ENCODE data around the gene CCDC192.

Gene CCDC192

DNA sequence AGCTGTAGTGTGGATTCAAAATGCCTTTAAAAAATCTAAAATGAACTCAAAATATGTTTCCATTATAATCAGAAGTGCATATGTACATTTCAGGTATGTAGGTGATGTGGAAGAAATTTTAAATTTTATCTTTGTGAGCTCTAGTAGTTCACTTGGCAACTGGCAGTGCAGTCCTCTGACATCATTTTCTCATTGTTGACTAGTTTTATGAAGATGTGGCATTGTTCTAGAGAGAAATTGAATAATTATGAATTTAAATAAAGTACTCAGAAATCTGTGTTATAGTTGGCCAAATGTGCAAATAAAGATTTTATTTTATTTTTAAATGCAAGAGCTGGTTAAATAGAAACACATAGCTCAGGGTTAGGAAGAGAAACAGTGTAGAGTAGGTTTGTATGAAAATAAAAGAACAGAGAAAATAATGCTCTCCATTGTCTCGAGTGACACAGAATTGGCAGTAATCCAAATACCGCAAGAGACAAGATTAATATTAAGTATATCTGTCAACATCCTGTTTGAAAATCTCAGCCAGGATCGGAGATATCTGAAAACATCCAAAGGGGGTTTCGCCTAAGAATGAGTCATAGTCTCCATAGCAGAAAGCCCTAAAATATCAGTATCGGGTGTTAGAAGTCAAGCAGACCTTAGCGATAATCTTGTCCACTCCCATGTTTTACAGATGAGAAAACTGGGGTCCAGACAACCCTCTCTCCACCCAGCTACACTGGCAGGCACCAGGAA, 189.4 kb downstream of the CCDC192 start:
- DNase-seq, result peak; percentile 55

DNA sequence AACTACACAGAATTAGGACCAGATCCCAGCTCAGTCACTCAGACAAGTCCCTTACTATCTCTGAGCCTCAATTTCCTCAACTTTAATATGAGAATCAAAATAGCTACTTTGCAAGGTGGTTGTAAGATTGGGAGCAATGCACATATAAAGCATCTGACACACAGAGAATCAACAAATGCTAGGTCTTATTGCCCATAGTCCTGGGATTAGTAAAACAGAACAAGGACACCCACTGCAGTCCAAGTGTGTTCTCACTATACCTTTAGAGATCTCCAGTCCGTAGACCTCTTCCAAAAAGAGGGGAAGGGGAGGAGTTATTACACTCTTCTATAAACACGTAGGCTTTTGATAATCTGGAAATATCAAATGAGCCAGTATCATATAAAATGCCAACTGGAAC, 190.0 kb downstream of the CCDC192 start:
- no peak for DNase-seq

DNA sequence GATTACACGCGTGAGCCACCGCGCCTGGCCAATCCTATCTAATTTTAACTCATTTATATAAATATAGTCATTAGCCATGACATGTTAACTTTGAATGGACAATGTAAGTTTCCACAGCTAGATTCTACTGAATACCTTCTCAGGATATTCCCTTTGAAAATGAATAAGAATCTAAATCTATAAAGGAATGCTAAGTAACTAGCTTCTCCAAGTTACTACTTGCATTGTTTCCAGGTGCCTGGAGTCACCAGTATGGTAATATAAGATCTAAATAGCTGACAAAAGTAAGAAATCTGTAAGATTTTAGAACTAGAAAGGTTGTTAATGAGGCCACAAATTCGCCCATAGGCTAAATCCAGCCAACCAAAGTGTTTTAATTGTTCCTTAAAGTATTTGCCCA, 191.3 kb downstream of the CCDC192 start:
- DNase-seq, result no peak

DNA sequence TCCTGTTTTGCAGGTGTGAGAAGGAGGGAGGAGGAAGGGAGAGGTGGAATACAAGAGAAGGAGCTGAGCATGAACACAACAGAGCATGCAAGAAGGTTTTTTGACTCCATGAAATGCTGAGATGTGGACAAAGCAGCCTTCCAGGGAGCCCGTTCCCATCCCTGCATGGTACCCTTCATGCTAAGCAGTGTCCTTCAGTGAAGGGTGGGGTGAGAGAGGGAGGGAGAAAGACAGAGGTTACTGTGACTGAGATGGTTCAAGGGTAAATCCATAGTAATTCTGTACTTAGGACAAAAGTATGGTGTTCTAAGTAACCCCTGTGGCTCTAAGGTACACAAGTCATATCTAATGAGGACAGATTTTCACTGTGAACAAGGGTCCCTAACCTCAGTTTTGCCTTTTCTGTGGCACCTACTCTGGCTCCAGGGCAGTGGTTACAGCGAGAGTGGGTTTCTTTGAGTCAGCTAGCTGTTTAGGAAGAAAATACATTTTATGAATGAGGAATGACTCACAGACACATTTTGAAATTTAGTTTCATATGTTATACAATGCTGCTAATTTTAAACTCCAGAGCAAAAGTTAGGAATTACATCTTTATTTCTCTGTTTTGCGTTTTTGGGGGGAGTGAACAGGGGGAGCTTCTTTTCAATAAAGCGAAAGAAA, 195.5 kb downstream of the CCDC192 start:
- no peak for DNase-seq

DNA sequence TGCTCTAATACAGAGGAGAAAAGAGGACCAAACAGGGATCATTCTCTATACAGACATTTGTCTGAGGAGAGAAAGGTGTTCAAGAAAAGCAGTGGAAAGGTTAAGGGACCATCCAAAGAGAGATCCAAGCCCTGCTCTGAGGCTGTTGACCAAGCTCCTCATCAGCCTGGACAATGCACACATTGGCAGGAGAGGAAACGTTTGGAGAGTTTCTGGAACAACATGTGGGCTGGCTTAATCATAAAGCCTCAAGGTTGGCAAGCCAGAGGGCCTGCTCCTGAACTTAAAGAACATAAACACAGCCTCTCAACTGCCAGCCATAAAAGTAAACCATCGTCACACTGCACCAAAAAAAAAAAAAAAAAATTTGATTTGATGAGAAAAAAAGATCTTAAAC, 196.0 kb downstream of the CCDC192 start:
- DNase-seq, result no peak

DNA sequence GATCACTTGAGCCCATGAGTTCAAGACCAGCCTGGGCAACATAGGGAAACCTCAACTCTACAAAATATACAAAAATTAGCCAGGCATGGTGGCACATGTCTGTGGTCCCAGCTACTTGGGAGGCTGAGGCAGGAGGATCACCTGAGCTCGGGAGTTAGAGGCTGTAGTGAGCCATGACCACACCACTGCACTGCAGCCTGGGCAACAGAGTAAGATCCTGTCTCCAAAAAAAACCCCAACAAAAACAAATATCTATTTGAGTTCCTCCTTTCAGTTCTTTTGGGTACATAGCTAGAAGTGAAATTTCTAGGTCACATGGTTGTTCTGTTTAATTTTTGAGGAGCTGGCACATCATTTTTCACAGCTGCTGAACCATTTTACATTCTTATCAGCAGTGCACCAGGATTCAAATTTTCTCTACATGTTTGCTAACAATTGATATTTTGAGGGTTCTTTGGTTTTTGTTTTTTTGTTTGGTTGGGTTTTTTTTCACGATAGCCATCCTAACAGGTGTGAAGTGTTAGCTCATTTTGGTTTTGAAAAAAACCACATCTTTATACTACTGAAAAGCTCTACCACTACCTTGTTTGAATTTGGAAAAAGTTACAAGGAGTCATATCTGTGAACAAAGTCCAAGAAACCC, 203.5 kb downstream of the CCDC192 start:
- no peak for DNase-seq

DNA sequence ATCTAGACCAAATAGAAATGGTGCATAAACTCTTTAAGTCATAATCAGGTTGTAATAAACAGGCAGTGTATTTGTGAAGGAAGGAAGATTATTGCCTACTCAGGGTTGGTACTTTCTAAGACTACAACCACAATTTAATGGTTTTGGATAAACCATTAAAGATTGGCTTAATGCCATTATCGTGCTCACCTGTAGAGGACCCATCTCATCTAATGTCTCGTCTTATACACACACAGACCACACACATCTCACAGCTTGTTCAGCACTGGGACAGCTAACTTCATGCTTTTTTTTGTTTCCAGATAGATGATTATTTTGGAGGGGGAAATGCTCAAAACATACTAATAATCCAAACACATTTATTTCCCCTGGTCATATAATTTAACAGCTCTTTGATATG, 204.7 kb downstream of the CCDC192 start:
- no peak for DNase-seq

DNA sequence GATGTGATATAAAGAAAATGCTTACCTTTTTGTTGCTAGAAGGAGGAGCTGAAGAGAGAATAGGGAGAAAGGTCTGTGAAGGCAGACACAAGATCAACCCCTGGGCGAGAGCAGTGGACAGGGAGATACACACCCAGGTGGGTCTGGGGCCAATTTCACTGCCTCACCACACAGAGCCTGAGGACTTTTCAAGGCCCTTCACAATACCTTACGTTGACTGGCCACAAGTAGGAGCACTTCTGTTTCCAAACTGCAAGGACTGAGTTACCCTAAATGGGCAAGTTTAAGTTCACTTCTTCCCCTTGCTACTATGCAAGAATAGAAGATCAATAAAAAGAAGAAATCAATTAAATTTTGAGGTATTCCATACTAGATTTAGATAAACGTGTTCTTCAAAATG, 205.9 kb downstream of the CCDC192 start:
- peak; percentile 24 for DNase-seq

DNA sequence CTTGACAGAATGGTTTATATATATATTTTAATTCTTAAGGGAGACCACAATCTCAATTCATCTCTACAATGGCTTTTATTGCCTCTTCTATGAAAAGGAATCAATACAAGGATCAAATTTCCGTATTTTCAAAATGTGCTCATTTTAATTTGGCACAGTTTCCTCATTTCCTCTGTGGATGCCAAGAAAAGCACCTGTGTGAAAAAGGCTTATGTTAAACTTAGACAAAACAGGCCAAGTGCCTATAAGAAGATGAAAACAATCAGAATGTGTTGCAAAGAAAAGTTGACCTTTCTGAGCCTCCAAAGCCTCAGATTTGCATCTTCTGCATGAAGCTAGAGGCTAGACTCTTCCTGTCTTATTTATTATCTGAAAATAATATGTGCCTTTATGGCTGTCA, 206.6 kb downstream of the CCDC192 start:
- no peak for DNase-seq

DNA sequence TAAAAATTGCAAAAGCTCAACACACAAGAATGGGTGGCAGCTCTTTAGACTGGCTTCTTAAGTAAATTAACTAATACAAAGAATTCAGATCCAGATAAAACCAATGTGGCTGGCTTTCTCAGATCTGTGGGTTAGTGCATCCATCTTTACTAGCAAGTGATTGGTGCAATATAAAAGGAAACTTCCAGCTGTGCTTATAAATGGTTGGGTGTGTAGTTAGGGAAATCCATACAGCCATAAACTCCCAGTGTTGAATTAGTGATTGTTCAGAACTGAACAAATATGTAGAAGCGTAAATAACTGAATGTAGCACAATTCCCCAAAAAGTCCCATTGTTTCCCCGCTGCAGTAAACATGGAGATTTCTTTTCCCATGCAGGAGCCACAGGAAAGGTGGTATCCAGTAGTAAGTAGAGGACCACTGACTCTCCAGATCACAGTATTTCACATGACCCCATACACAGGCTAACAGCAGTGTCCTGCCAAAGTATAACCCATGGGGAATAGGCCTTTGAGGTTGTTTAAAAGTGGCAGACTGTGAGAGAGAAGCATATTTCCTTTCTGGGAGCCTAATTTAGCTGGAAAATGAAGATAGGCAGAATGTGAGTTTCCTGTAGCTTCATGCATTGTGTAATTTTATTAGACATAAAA, 207.2 kb downstream of the CCDC192 start:
- DNase-seq, result no peak

DNA sequence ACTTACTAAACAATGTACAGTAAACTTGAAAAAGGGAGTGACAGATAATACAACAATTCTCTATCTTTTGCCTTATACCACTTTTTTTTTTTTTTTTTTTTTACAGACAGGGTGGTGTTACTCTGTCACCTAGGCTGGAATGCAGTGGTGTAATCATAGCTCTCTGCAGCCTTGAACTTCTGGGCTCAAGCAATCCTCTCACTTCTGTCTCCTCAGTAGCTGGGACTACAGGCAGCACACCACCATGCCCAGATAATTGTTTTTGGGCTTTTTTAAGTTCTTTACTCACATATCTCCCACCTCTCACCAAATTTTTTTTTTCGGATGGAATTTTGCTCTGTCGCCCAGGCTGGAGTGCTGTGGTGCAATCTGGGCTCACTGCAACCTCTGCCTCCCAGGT, 208.4 kb downstream of the CCDC192 start:
- no peak for DNase-seq

DNA sequence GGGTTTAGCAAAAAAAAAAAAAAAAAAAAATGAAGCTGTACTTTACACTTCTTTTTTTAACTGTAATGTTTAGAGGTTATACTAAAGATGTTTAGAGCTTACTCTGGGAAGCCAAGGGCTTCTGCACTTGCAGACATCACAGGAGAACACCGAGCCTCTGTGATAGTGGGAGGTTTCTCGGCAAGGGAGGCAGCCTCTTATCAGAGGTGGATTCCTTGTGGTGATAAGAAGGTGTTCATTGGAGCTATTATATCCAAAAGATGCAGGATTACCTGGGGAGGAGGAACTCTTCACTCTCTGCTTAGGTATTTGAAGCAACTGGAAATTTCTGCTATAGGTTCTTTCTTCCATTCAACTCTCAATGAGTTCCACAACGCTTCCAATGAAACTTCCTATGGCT, 209.2 kb downstream of the CCDC192 start:
- no peak for DNase-seq

DNA sequence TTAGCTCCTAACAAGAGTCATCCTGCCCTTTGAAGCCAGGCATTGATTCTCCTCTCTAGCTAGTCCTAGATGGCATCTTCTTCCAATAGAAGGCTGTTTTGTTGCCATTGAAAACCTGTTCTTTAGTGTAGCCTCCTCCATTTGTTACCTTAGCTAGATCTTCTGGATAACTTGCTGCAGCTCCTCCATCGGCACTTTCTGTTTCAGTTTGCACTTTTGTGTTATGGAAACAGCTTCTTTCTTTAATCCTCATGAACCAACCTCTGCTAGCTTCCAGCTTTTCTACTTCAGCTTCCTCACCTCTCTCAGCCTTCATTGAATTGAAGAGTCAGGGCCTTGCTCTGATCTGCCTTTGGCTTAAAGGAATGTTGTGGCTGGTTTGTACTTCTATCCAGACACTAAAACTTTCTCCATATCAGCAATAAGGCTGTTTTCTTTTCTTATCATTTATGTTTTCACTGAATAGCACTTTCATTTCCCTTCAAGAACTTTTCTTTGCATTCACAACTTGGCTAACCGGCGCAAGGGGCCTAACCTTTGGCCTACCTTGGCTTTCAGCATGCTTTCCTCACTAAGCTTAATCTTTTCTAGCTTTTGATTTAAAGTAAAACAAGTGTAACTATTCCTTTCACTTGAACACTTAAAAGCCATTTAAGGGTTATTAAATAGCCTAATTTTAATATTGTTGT, 213.8 kb downstream of the CCDC192 start:
- no peak for DNase-seq

DNA sequence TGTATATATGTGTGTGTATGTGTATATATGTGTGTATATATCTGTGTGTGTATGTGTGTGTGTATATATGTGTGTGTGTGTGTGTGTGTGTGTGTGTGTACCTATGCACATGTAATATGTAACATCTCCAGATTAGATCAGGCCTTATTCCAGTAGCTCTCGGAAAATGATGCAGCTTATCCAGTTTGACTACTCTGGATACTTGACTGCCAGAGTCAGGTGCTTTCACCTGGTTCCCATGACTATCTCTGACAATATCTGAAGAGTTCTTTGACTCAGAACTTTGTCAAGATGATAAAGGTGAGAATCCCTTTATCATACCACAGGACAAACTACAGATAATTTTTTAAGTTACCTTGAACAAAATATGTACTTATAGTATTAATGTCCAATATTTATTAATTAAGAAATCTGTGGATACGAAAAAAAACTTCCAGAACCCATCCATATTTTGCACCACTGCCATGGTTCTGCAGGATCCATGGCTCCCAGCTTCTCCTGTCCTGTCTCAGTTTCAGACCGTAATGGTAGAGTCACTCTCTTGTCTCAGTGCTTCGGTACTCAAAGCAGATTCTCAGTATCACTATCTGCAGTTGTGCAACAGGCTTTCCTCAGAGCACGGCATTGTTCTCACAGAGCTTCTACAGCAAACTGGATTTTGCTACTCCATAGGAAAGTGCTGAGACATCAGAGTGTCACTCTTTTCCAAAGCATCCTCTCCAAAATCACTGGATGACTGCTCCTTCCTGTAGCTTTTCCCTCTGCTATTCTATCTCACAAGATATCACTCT, 216.0 kb downstream of the CCDC192 start:
- no peak for DNase-seq

DNA sequence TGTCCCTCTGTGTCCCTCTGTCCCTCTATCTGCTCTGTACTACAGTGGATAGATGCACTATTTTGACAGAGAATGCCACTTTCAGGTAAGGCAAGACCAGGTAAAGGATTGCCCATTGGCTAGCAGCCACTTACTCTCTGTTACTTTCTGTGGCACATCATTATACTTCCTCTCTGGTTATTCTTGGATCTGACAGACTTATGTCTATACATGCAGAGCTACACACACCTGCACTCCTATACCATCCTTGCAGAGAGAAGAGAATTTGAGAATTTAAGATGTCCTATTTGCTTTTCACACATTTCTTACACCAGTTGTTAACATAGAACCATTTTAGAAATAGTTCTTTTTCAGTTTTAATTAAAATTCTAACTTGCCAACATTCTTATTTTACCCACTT, 216.6 kb downstream of the CCDC192 start:
- DNase-seq, result no peak

DNA sequence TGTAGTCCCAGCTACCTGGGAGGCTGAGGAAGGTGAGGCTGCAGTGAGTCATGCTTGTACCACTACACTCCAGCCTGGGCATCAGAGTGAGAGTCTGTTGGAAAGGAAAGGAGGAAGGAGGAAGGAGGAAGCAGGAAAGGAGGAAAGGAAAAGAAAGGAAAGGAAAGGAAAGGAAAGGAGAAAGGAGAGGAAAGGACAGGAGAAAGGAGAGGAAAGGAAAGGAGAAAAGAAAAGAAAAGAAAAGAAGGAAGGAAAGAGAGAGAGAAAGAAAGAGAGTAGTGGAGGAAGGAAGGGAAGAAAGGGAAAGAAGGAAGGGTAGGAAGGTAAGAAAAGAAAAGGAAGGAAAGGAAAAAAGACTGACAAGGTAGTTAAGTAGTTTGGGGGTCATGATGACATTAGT, 217.7 kb downstream of the CCDC192 start:
- DNase-seq, result no peak

DNA sequence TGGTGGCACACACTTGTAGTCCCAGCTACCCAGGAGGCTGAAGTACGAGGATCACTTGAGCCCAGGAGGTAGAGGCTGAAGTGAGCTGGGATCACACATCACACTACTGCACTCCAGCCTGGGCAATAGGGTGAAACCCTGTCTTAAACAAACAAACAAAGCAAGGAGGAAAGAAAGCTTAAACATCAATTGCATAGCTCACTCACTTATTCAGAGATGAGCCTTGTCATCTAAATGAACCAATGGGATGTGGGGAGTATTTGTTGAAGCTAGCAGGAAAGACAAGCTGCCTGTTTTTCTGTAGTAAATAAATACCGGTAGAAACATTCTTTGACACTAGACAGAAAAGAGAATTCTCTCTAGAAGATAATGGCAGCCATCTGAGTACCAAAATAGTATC, 219.4 kb downstream of the CCDC192 start:
- DNase-seq, result no peak

DNA sequence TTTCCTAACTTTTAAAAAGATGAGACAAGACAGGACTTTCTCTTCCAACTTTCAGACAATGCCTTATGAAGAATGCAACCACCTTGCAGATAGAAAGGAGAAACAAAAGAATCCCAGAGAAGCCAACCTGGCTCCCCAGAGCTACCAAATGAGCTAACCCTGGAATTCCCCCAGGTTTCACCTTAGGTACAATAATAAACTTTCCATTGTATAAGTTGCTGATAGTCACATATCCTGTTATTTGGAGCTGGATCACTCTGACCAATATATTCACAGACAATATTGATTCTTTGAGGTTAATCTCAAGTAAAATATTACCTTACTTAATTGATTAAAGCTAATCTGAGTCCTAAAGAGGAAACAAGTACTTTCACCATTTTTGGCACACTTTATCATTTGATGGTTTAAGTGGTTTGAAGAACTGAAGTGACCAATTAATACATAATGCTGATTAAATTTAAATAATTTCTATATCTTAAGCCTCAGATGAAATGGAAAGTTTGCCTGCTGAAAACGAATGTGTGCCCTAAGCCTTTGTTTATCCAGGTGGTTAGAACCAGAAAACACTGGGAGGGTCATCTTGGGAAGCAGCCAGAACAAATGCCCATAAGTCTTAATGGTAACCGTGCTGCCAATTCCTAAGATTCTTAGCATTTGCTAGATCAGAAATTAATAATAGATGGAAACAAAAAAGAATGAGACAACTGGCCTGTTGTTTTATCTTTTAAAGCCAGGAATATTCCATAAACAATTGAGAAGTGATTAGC, 220.8 kb downstream of the CCDC192 start:
- no peak for DNase-seq

DNA sequence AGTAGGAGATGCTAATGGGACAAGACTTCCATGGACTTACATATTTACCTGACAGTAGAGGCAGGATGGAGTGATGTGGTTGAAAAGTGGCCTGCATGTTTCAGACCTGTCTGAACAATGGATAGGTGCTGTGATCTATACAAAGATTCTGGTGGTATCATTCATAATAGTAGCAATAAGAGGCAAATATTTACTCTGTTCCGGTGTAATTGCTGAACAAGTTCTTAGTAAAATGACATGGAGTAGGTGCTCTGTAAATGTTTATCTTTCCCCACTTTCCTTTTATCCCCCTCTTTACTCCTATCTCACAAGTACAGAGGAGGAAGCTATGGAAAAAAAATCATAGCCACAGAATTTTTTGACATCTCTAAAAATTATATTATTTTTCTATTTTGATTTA, 221.4 kb downstream of the CCDC192 start:
- no peak for DNase-seq

DNA sequence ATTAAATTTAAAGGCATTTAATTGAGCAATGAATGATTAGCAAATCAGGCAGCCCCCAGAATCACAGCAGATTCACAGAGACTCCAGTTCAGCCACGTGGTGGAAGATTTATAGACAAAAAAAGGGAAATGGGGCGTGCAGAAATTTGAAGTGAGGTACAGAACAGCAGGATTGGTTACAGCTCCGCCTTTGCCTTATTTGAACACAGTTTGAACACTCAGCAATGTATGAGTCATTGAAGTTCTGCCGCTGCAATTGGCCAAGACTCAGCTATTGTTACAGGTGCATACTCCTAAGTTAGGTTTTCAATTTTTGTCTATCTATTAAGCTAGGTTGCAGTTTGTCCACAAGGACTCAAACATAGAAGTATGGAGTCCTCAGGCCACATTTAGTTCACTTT, 222.7 kb downstream of the CCDC192 start:
- DNase-seq, result no peak

DNA sequence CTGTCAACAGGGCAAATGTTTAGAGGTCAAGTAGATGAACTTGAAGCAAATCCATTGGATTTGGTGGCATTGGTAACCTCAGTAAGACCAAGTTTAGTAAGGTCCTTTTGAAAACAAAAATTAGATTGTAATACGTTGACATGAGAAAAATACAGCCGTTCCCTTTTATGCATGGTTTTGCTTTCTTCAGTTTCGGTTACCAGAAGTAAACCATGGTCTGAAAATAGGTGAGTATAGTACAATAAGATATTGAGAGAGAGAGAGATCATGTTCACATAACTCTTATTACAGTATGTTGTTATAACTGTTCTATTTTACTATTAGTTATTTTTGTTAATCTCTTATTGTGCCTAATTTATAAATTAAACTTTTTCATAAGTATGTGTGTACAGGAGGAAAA, 223.8 kb downstream of the CCDC192 start:
- DNase-seq, result no peak

DNA sequence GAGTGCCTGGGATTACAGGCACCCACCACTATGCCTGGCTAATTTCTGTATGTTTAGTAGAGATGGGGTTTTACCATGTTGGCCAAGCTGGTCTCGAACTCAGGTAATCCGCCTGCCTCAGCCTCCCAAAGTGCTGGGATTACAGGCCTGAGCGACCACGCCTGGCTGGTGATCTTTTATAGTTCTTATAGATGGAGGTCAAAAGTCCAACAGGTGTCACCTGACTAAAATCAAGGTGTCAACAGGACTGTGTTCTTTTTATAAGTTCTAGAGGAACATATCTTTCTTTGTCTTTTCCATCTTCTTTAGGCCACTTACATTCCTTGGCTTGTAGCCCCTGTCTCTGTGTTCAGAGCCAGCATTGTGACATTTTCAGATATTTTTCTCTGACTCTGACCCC, 224.9 kb downstream of the CCDC192 start:
- DNase-seq, result no peak

Data from midbrain (tissue), 1 donor.